ENCODE data around the gene TIMM21.

Gene TIMM21

DNA sequence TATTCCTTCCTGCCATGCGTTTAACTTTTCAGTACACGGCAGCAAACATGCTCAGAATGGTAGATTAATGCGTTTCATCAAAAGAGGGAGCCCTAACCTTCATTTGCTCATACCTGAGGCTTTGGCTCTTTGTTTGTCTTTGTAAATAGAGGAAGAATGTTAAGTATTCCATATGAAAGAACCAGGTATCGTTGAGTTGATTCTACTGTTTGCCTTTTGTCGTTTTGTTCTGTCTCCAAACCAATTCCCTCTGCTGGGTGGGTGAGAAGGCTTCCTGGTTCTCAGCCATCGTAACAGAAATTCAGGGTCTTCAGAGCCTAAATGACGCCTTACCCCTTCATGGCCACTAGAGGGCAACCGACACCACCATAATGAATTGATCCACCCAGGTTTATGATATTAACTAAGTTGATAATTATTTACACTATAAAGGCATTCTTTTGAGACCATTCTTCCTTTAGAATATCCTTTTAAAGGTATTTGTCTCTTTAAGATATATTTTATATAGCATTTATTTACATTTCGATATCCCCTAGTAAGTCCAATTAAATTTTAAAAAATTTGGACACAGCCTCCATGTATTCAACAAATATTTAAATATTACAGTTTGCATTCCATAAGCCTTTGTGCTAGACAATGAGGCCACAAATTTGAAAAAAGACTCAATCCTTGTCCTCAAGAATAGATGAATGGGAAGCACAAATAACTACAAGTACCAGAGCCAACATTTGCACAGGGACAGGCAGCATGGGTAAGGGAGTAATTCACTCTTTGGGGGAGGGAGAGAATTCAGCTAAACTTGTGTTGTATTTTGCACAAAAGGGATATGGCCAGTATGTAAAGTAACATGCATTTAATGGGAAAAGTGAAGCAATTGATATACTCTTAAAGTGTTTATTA is 48.1 kb downstream of the TIMM21 start:
- no peak for DNase-seq

DNA sequence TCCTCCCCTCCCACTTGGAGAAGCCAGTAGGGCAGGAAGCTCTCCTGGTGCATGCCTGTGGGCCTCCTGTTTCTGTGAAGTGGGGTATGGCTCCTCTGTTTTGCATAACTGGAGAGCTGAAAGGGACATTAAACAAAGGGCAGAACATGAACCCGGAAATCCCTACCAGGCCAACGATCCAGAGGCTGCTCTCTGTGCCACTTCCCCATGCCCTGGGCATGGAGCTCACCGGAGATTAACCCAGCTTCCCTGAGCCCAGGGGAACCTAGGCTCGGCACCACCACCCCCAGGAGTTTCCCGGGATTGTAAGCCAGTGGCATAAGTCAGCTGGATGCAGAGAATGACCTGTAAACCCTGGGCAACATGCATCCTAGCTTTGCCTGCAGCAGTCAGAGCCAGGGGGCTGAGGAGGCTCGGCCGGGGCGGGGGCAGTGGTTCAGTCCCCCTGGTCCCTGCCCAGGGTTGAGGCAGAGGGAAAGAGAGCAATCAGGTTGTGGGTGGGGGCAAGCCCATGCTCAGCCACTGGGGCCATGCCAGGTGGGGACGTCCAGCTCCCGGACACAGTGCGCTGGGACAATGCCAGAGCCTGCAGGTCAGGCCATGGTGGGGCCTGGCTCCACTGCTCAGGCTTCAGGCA is 49.5 kb downstream of the TIMM21 start:
- no peak for DNase-seq

DNA sequence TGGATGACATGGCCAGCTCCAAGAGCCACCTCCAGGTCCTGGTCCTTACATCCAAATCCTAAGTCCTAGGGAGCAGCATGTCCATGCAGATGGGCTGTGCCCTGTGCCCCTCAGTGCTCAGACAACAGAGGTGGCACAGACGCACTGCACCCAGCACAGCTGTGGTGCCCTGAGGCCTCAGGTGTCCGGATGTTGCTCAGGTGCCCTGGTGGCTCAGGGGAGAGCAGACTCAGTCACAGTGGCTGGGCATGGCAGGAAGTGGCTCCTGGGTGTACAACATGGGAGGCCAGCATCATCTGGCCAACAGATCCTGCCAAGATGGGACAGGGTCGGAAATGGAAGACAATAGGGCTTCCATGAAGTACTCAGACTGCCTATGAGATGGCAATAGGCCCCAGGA is 50.1 kb downstream of the TIMM21 start:
- DNase-seq: no peak

- no peak for DNase-seq
These were observed 52.5 kb downstream of the TIMM21 start for GRCh38 chr18:74200780-74201179.

DNA sequence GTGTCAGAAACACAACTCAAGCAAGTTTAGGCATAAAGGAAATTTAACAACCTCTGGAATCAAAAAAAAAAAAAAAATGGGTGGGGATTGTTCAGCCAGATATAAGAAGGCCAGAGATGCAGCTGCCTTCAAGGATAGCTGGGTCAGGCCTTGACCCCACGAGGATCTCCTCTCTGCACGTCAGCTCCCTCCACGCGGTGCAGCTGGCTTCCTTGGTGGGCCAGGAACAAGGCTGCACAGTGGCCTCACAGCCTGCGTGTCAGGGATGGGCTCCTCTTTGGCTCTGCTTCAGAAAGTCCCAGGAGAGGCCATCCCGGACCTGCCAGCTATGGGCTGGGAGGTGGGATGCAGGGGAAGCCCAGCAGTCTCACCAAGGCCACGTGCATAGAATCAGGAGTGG is 55.5 kb downstream of the TIMM21 start:
- DNase-seq: no peak

GRCh38 chr18:74204526-74205152 is 56.3 kb downstream of the TIMM21 start:
- no peak for DNase-seq

Data from NCI-H2171 (cell line).